ENCODE data around the gene PPP1R13L. TPM values are rescaled to one million over a fixed set of nuclear protein-coding genes. Genes with fewer than 3 reads are reported as not detected.

PPP1R13L gene
- total and polyA plus RNA-seq, 2 experiments from 2014 or later: 3.9 to 6.4 TPM

DNA sequence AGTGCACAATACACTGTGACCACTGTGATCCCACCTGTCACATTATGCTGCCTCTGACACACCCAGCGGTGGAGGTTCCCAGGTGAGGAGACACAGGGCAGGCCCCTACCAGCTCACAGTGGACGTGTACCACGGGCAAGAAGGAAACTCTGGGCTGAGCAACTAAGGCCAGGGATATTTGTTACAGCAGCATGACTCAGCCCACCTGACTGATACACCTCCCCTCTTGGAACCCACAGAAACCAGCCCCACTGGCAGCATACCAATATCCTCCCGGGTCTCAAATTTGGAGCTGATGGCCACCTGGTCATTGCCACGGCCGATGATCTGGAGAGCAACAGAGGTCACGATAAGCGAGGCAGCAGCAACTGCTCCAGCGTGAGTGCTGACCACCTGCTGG, 49.5 kb downstream of the PPP1R13L start:
- Histone ChIP-seq H3K9me3 (ENCODE audit: low read depth) (no peaks in the 10 kb centered on the region), H3K27ac (no peak overlapping the region), H3F3A (ENCODE audit: insufficient read depth) (no peaks in the 10 kb centered on the region), H3K4me3 (no peak overlapping the region), H3K9ac (no peak overlapping the region), H2AFZ (no peak overlapping the region), H3K4me2 (ENCODE audit: unreplicated experiment) (no peak overlapping the region), H3K36me3 (ENCODE audit: low read depth) (peaks cover 16% of the 10 kb centered on the region; the same call in 1 of the 2 replicates), H3K4me1 (ENCODE audit: insufficient read depth) (no peaks in the 10 kb centered on the region), H3K9me2 (ENCODE audit: insufficient read depth) (no peaks in the 10 kb centered on the region), H3K79me2 (ENCODE audit: insufficient read depth) (no peaks in the 10 kb centered on the region), H3K27me3 (replicated peaks; ENCODE audit: insufficient read depth) (no peaks in the 10 kb centered on the region), H4K20me1 (ENCODE audit: insufficient read depth) (no peaks in the 10 kb centered on the region)
- 97% methylated on average over 9 of the region's 9 CpGs for WGBS, 2 experiments (ENCODE audit: low coverage in 1 of 2, low lambda C conversion rate in 2 of 2, missing lambda C conversion rate in 2 of 2)
- in situ Hi-C loops (cut with MboI): no loop called here
- DNase-seq: no peak
- TF ChIP-seq EZH2 (IDR thresholded peaks at IDR 0.05; ENCODE audit: insufficient read depth, poor library complexity, severe bottlenecking) (no peak), EZH2phosphoT487 (IDR thresholded peaks at IDR 0.05; ENCODE audit: insufficient read depth, low read depth) (no peak)

- TF ChIP-seq EZH2 (IDR thresholded peaks at IDR 0.05; ENCODE audit: insufficient read depth, poor library complexity, severe bottlenecking) (no peak), EZH2phosphoT487 (IDR thresholded peaks at IDR 0.05; ENCODE audit: insufficient read depth, low read depth) (no peak)
- Histone ChIP-seq H3K4me3 (no peak overlapping the region), H3K36me3 (ENCODE audit: low read depth) (peaks cover 16% of the 10 kb centered on the region; the same call in 1 of the 2 replicates), H3K9ac (no peak overlapping the region), H3K9me2 (ENCODE audit: insufficient read depth) (no peaks in the 10 kb centered on the region), H3K4me1 (ENCODE audit: insufficient read depth) (no peaks in the 10 kb centered on the region), H4K20me1 (ENCODE audit: insufficient read depth) (no peaks in the 10 kb centered on the region), H3K27me3 (replicated peaks; ENCODE audit: insufficient read depth) (no peaks in the 10 kb centered on the region), H3K79me2 (ENCODE audit: insufficient read depth) (no peaks in the 10 kb centered on the region), H3F3A (ENCODE audit: insufficient read depth) (no peaks in the 10 kb centered on the region), H3K4me2 (ENCODE audit: unreplicated experiment) (no peak overlapping the region), H3K9me3 (ENCODE audit: low read depth) (no peaks in the 10 kb centered on the region), H2AFZ (no peak overlapping the region), H3K27ac (no peak overlapping the region)
- no peak for DNase-seq
- 90 to 91% methylated on average over 11 of the region's 11 CpGs for WGBS, 2 experiments (ENCODE audit: low coverage in 1 of 2, low lambda C conversion rate in 2 of 2, missing lambda C conversion rate in 2 of 2)
- in situ Hi-C loops (cut with MboI): no loop called here
These were observed 50.5 kb downstream of the PPP1R13L start for GRCh38 chr19:45354241-45354842.

DNA sequence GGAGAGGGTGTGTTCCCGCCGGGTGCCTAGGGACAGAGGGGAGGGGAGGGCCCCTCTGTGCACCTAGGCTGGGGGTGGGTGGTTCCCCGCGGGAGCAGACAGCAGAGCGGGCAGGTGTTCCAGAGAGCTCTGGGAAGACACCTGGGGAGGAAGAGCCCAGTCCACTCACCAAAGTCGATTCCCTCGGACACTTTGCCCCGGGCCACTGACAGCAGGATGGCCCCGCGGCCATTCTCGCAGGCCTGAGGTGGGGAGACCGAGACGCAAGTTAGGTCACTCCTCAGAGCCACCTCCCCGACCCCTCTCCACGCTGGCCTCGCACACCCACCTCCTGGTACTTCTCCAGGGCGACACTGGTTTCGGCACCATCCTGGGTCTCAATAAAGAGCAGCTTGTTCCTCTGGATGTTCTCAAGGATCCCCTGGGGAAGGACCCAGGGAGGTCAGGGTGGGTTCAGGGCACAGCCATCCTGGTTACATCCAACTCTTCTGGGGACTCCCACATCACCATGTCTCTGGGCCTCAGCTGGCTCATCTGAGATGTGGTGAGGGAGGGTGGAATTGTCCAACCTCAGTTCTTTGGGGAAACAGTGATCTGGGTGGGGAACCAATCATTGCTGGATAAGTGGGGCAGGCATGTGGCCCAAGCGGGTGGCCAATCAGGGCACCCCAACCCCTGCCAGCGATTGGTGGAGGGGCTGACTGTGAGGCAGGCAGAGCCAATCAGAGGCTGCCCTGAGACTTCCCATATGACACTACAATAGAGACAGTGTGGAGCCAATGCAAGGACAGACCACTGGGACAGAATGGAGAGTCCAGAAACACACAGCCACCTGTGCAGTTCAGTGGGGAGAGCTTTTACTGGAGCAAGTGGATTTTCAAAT, 51.7 kb downstream of the PPP1R13L start:
- no peak overlapping the region for H3K27ac ChIP-seq
- no peak overlapping the region for H3K9ac ChIP-seq
- H3K79me2 ChIP-seq (ENCODE audit: insufficient read depth): no peaks in the 10 kb centered on the region
- no peak overlapping the region for H2AFZ ChIP-seq
- no peaks in the 10 kb centered on the region for H3K9me3 ChIP-seq (ENCODE audit: low read depth)
- H3K36me3 ChIP-seq (ENCODE audit: low read depth): peaks cover 16% of the 10 kb centered on the region; the same call in 1 of the 2 replicates
- no peak for DNase-seq
- H3K4me2 ChIP-seq (ENCODE audit: unreplicated experiment): no peak overlapping the region
- H4K20me1 ChIP-seq (ENCODE audit: insufficient read depth): no peaks in the 10 kb centered on the region
- WGBS, 2 experiments (ENCODE audit: low coverage in 1 of 2, low lambda C conversion rate in 2 of 2, missing lambda C conversion rate in 2 of 2): 90 to 98% methylated on average over 15 to 19 of the region's 20 CpGs
- TF ChIP-seq EZH2phosphoT487 (IDR thresholded peaks at IDR 0.05; ENCODE audit: insufficient read depth, low read depth) (no peak), EZH2 (IDR thresholded peaks at IDR 0.05; ENCODE audit: insufficient read depth, poor library complexity, severe bottlenecking) (no peak)
- in situ Hi-C loops (cut with MboI): no loop called here
- H3K9me2 ChIP-seq (ENCODE audit: insufficient read depth): no peaks in the 10 kb centered on the region
- no peaks in the 10 kb centered on the region for H3F3A ChIP-seq (ENCODE audit: insufficient read depth)
- H3K4me3 ChIP-seq: no peak overlapping the region
- H3K27me3 ChIP-seq (replicated peaks; ENCODE audit: insufficient read depth): no peaks in the 10 kb centered on the region
- H3K4me1 ChIP-seq (ENCODE audit: insufficient read depth): no peaks in the 10 kb centered on the region

- Histone ChIP-seq H3K4me3 (no peak overlapping the region), H3K9me3 (ENCODE audit: low read depth) (no peaks in the 10 kb centered on the region), H3K79me2 (ENCODE audit: insufficient read depth) (no peaks in the 10 kb centered on the region), H3K36me3 (ENCODE audit: low read depth) (peaks cover 16% of the 10 kb centered on the region; the same call in 1 of the 2 replicates), H3F3A (ENCODE audit: insufficient read depth) (no peaks in the 10 kb centered on the region), H4K20me1 (ENCODE audit: insufficient read depth) (no peaks in the 10 kb centered on the region), H3K27ac (no peak overlapping the region), H3K9ac (no peak overlapping the region), H3K4me1 (ENCODE audit: insufficient read depth) (no peaks in the 10 kb centered on the region), H3K4me2 (ENCODE audit: unreplicated experiment) (no peak overlapping the region), H3K9me2 (ENCODE audit: insufficient read depth) (no peaks in the 10 kb centered on the region), H3K27me3 (replicated peaks; ENCODE audit: insufficient read depth) (no peaks in the 10 kb centered on the region), H2AFZ (no peak overlapping the region)
- WGBS, 2 experiments (ENCODE audit: low coverage in 1 of 2, low lambda C conversion rate in 2 of 2, missing lambda C conversion rate in 2 of 2): 96% methylated on average over 20 of the region's 20 CpGs
- no peak for DNase-seq
- TF ChIP-seq EZH2 (IDR thresholded peaks at IDR 0.05; ENCODE audit: insufficient read depth, poor library complexity, severe bottlenecking): no peak
- TF ChIP-seq EZH2phosphoT487 (IDR thresholded peaks at IDR 0.05; ENCODE audit: insufficient read depth, low read depth): no peak
- in situ Hi-C loops (cut with MboI): no loop called here
These were observed 52.4 kb downstream of the PPP1R13L start for GRCh38 chr19:45352471-45352870.

Data from GM23248 (cell line).